WTC11 (cell line): ENCODE measurements around the gene DGLUCY.

ENCODE experiments used
- ATF1 ChIP-seq: sonication (generic); formaldehyde crosslinking; IDR thresholded peaks from 2 replicates; pipeline ENCODE4 v1.8.1; 2023; ENCODE audit warnings: mild to moderate bottlenecking, moderate library complexity, missing genetic modification reagents
- ATF2 ChIP-seq: sonication (generic); formaldehyde crosslinking; IDR thresholded peaks from 2 replicates; pipeline ENCODE4 v1.8.1; 2022; ENCODE audit warnings: low read depth, missing genetic modification reagents, borderline replicate concordance
- ESRRA ChIP-seq: sonication (generic); formaldehyde crosslinking; IDR thresholded peaks from 2 replicates; pipeline ENCODE4 v1.8.1; 2022; ENCODE audit warnings: mild to moderate bottlenecking, missing genetic modification reagents, borderline replicate concordance
- JUN ChIP-seq: sonication (generic); formaldehyde crosslinking; IDR thresholded peaks from 2 replicates; pipeline ENCODE4 v1.8.0; 2023; ENCODE audit warnings: mild to moderate bottlenecking, missing genetic modification reagents
- KAT7 ChIP-seq: sonication (generic); formaldehyde crosslinking; IDR thresholded peaks from 2 replicates; pipeline ENCODE4 v1.8.1; 2023; ENCODE audit warnings: missing genetic modification reagents, mild to moderate bottlenecking, borderline replicate concordance
- NFE2L1 ChIP-seq: sonication (generic); formaldehyde crosslinking; IDR thresholded peaks from 2 replicates; pipeline ENCODE4 v1.8.1; 2023; ENCODE audit warnings: missing genetic modification reagents
- NR1H2 ChIP-seq: sonication (generic); formaldehyde crosslinking; IDR thresholded peaks from 2 replicates; pipeline ENCODE4 v1.9.0; 2021; ENCODE audit warnings: mild to moderate bottlenecking, moderate library complexity, missing genetic modification reagents
- NR2C2 ChIP-seq: sonication (generic); formaldehyde crosslinking; IDR thresholded peaks from 2 replicates; pipeline ENCODE4 v1.8.0; 2022; ENCODE audit warnings: mild to moderate bottlenecking, missing genetic modification reagents
- RELA ChIP-seq: sonication (generic); formaldehyde crosslinking; IDR thresholded peaks from 2 replicates; pipeline ENCODE4 v1.8.1; 2022; ENCODE audit warnings: missing genetic modification reagents, mild to moderate bottlenecking, borderline replicate concordance
- USF2 ChIP-seq: sonication (generic); formaldehyde crosslinking; IDR thresholded peaks from 2 replicates; pipeline ENCODE4 v1.8.1; 2023; ENCODE audit warnings: mild to moderate bottlenecking, missing genetic modification reagents, moderate library complexity
- ZNF263 ChIP-seq: sonication (generic); formaldehyde crosslinking; IDR thresholded peaks from 2 replicates; pipeline ENCODE4 v1.8.1; 2022; ENCODE audit warnings: low read depth, mild to moderate bottlenecking, moderate library complexity, missing genetic modification reagents
- ZNF396 ChIP-seq: fragments of 250-450 bp; sonication (Bioruptor Pico); IDR thresholded peaks from 2 replicates; pipeline ENCODE4 v1.8.0; 2021; ENCODE audit warnings: mild to moderate bottlenecking, moderate library complexity, borderline replicate concordance
- TF ChIP-seq, protein P1 (sequence below): fragments of 200-600 bp; IDR thresholded peaks from 2 replicates; pipeline ENCODE4 v1.8.0; 2022; ENCODE audit warnings: antibody characterized with exemption
- TF ChIP-seq, protein P2 (sequence below): sonication (generic); formaldehyde crosslinking; IDR thresholded peaks from 2 replicates; pipeline ENCODE4 v1.8.0; 2022; ENCODE audit warnings: mild to moderate bottlenecking, missing genetic modification reagents

DNA sequence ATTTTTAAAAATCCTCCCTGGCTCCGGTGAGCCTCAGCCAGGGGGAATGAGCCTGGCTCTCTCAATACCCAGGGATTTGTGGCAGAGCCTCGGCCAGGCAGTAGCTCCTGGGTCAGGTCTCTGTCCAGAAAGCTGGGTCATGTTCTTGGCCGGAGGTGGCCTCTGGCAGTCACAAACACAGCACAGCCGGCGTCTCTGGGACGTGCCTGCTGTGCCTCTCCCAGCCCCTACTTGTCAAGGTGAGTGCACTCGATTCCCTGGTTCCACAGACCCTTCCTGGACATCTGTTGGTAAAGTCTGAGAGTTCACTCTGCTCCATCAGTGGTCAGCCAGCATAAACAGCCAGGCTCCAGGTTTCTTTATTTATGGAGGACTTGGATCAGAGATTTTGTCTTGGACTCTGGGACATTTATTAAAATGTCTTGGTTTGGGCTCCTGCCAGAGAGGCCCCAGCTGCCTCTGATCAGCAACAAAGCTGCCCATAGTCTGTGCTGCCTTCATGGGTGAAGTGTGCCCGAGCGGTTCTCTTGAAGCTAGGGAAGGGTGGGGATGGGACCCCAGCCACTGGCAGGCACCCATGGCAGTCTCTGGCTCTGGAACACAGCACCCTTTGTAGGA lies 56.7 kb downstream of the DGLUCY start:
- TF ChIP-seq USF2 (CRISPR knock-in tag) (no peak), ZNF396 (CRISPR knock-in tag) (no peak), ZNF263 (no peak), ATF1 (CRISPR knock-in tag) (no peak), NFE2L1 (CRISPR knock-in tag) (no peak), ATF2 (CRISPR knock-in tag) (no peak), KAT7 (CRISPR knock-in tag) (no peak), NR2C2 (CRISPR knock-in tag) (no peak), JUN (CRISPR knock-in tag) (no peak), ESRRA (no peak), RELA (CRISPR knock-in tag) (no peak), NR1H2 (no peak)
- TF ChIP-seq, protein P1, sequence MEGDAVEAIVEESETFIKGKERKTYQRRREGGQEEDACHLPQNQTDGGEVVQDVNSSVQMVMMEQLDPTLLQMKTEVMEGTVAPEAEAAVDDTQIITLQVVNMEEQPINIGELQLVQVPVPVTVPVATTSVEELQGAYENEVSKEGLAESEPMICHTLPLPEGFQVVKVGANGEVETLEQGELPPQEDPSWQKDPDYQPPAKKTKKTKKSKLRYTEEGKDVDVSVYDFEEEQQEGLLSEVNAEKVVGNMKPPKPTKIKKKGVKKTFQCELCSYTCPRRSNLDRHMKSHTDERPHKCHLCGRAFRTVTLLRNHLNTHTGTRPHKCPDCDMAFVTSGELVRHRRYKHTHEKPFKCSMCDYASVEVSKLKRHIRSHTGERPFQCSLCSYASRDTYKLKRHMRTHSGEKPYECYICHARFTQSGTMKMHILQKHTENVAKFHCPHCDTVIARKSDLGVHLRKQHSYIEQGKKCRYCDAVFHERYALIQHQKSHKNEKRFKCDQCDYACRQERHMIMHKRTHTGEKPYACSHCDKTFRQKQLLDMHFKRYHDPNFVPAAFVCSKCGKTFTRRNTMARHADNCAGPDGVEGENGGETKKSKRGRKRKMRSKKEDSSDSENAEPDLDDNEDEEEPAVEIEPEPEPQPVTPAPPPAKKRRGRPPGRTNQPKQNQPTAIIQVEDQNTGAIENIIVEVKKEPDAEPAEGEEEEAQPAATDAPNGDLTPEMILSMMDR: no peak
- TF ChIP-seq, protein P2, sequence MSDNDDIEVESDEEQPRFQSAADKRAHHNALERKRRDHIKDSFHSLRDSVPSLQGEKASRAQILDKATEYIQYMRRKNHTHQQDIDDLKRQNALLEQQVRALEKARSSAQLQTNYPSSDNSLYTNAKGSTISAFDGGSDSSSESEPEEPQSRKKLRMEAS (CRISPR knock-in tag): no peak
